ENCODE results near the gene CXXC5. TPM values are rescaled to one million over a fixed set of nuclear protein-coding genes. Genes with fewer than 3 reads are reported as not detected.

Gene CXXC5
- total and polyA plus RNA-seq, 2 experiments from 2014 or later, result 70.4 to 122 TPM

GRCh38 chr5:139733010-139733688, 85.0 kb downstream of the CXXC5 start:
- Histone ChIP-seq H3K27me3 (no peaks in the 10 kb centered on the region), H3K4me1 (ENCODE audit: low read depth) (no peaks in the 10 kb centered on the region), H3K9me3 (ENCODE audit: low read depth) (no peaks in the 10 kb centered on the region), H3K27ac (no peak overlapping the region), H3K4me3 (no peak overlapping the region), H3K36me3 (no peaks in the 10 kb centered on the region)
- TF ChIP-seq CTCF (IDR thresholded peaks at IDR 0.05; ENCODE audit: low read depth, low read length), result no peak
- no peak for DNase-seq (ENCODE audit: low read depth in 1 of 2, low spot score in 1 of 2)

Other genes starting within 250 kb of the CXXC5 start
- 14.2 and 45.3 TPM in 2 replicates for gene SPATA24, start 244.3 kb upstream of the CXXC5 start, total RNA-seq
- gene SPATA24, start 244.3 kb upstream of the CXXC5 start, polyA plus RNA-seq, result 12.8 and 29.0 TPM in 2 replicates
- 10.0 and 10.1 TPM in 2 replicates for gene DNAJC18, start 208.8 kb upstream of the CXXC5 start, total RNA-seq
- 17.4 and 37.2 TPM in 2 replicates for gene DNAJC18, start 208.8 kb upstream of the CXXC5 start, polyA plus RNA-seq
- gene ECSCR, start 185.6 kb upstream of the CXXC5 start, total RNA-seq, result not detected in 2 replicates
- 0.97 and 1.5 TPM in 2 replicates for gene ECSCR, start 185.6 kb upstream of the CXXC5 start, polyA plus RNA-seq
- gene SMIM33, start 177.3 kb upstream of the CXXC5 start, total RNA-seq, result not detected in 2 replicates
- 0.10 TPM in 1 of 2 replicates, not detected in the other for gene SMIM33, start 177.3 kb upstream of the CXXC5 start, polyA plus RNA-seq
- 58.1 and 79.2 TPM in 2 replicates for gene STING1, start 165.6 kb upstream of the CXXC5 start, total RNA-seq
- 59.9 and 69.0 TPM in 2 replicates for gene STING1, start 165.6 kb upstream of the CXXC5 start, polyA plus RNA-seq
- 225 and 338 TPM in 2 replicates for gene UBE2D2, start 87.0 kb upstream of the CXXC5 start, total RNA-seq
- 236 and 291 TPM in 2 replicates for gene UBE2D2, start 87.0 kb upstream of the CXXC5 start, polyA plus RNA-seq
- gene PSD2, start 147.5 kb downstream of the CXXC5 start, total RNA-seq, result 0.14 and 0.48 TPM in 2 replicates
- 0.04 and 1.1 TPM in 2 replicates for gene PSD2, start 147.5 kb downstream of the CXXC5 start, polyA plus RNA-seq

All from cardiac muscle cell (in vitro differentiated cells and primary cell).